Fibroblast of skin of scalp (primary cell): Measurements from ENCODE around the gene FAM24A.

Experiments
- DNase-seq: peaks from one replicate; pipeline ENCODE4 v3.0.0-alpha.2; 2013

The FAM24A gene

DNA sequence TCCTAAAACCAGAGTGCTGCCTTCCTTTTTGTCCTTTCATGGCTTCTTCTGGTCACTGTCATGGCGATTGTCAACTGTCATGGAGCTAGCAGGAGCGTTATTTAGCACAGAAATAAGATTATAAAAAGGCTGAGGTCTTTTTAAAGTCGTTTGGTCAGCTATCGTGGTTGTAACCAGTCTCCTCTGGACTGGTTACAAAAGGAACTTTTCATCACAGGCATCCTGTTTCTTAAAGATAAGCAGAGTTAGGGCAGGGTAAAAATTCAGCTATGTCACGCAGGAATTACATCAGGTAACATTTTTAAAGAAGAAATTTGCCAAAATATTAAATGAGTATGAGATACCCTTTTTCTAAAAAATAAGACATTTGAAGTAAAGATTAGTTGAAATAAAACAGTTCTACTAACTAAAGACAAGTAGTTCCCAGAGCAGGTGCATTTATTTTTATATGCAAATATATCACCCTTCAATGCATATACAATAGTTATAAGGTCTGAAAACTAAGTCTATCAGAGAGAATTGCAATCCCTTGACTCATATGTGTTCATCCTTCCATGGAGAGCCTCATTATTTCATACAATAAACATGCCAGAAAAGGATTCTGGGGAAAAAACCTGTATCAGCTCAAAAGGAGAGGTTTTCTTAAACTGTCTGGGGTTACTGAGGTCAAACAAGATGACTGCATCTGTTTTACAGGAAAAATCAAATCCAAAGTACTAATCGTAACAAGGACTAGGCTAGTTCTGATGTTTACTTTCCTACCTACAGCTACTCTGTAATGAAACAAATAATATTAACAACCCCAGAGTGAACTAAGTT is 20.9 kb downstream of the FAM24A start:
- DNase-seq, result no peak

DNA sequence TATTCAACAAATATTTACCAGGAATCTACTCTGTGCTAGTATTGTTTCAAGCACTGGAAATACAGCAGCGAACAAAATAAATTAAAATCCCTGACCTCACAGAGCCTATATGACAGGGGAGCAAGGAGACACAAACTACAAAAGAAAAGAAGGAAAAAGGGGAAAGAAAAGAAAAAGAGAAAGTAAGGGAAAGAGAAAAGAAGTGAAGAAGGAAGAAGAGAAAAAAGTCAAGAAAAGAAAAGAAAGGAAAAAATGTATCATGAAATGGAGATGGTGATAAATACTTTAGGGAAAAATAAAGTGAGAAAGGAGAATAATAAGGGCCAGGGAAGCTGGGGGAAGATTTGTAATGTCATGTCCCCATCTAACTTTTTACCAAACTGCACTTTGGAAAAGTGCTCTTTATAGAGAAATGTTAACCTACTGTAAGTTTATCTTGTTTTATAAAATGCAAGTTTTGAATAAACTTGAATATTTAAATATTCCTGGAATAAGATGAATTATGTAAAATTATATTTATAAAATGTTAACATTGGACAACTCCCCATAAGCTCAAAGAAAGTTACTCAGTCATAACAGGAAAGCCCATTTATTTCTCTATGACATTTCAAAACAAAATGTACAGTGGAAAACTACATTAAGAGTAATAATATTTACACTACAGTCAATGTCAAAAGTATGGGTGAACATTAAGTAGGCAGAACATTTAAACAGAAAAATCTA is 28.9 kb downstream of the FAM24A start:
- DNase-seq, result no peak

DNA sequence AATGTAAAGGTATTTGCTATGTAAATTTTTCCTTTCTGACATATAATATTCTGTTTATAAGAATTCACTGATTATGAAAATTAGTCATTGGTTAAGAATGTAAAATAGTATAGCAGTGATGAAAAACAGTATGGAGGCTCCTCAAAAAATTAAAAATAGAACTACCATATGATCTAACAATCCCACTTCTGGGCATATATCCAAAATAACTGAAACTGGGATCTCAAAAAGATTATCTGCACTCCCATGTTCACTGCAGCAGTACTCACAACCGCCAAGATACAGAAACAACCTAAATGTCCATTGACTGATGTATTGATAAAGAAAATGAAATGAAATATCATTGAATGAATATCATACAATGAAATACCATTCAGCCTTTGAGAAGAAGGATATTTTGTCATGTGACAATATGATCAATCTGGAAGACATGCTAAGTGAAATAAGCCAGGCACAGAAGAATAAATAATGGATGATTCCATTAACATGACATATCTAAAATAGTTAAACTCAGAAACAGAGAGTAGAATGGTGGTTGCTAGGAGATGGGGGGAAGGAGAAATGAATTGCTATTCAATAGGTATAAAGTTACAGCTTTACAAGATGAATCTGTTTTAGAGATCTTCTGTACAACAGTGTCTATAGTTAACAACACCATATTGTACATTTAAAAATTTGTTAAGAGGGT is 29.6 kb downstream of the FAM24A start:
- peak; percentile 90 for DNase-seq

DNA sequence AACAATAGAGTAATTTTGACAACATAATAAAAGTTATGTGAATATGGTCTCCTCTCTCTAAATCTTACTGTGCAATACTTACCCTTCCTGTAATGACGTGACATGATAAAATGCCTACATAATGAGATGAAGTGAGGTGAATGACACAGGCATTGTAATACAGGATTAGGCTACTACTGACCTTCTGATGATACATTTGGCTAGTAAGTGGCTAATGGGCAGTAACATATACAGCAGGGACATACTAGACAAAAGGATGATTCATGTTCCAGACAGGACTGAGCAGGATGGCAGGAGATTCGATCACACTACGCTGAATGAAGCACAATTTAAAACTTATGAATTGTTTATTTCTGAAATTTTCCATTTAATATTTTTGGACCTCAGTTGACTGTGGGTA is 38.9 kb downstream of the FAM24A start:
- DNase-seq, result no peak

DNA sequence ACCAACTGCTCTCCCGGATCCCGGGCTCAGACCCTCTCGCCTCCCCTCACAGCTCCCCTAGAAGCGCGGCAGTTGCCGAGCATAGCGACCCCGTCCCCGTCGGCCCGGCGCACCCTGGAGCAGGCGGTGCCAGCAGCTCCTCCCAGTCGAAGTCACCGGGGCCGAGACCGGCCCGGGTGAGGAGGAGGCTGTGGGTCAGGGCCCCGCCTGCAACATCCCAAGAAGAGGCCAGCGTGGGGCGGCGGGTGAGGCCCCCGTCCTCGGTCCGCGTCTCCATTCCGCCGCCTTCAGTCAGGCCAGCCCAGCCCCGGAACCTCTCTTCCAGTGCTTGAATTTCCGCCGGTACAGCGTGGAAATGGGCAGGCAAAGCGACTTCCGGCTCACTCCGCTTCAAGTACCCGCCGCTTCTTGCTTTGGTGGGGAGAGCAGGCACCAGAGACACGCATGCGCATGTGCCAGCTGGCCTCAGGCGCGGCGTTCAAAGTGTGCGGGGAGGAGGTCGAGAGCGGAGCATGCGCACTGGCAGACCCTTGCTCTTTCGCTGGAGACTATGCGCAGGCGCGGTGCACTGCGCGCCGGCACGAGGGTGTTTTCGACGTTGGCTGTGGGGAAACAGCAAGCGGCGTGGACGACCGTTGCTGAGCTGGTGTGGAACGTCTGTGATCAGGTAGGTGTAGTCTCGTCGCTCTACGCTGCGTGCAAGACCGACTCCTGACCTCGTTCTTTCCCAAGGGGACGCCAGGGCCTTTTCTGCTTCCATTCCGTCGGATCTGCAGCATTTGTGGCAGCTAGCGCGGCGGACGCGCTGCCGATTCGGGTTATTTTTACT is 43.7 kb downstream of the FAM24A start, which contains the start of gene C10orf88:
TSS of gene C10orf88 (minus strand) at position 326 of the 829 bp plus-strand sequence. CDS start at position 277, 49 bp downstream.
- DNase-seq, result peak; percentile 99

DNA sequence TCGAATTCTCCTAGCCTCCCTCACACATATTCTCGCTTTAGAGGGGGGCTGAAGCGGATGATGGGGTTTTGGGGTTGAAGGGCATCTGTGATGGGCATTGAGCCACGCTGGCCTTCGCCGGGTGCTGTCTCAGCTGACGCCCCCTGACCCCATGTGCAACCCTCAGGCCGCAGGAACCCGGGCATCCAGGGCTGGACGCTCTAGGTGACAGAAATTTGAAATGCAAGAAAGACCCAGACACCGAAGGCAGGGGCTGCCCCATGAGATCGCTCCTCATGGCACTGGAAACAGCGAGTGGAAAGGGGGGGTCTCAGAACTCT is 44.3 kb downstream of the FAM24A start:
- DNase-seq, result no peak

DNA sequence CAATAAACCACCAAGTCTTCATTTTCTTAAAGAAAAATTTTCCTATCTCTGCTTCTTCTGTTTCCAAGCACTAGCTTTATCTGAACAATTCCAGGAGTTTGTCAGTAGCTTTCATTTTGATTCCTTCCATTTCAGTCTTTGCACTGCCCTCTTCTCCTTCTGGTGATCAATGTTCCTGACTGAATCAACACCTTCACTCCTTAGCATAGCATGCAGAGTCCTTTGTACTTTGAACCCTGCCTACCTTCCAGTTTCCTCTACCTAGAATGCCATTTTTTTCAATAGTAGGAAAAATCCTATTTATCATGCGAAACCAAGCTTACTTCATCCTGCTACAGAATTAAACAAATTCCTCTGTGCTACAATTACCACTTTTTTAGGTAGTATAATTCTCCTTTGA is 45.5 kb downstream of the FAM24A start:
- DNase-seq, result no peak

DNA sequence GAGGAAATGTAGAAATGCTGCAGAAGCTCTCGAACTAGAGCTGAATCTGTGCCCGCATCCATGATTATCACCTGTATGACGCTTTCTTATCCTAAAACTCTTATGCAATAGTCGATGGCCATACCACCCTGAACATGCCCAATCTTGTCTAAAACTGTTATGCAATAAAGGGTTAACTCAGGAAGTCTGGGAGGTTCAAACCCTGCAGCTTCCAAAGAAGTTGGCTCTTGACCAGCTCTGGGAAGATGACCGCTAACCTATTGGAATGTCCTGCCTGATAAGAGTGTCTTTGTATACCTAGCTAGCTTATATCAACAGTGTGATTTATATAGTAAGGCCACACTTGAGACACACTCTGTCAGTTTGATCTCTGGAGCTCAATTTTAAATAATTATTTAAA is 47.1 kb downstream of the FAM24A start:
- no peak for DNase-seq

DNA sequence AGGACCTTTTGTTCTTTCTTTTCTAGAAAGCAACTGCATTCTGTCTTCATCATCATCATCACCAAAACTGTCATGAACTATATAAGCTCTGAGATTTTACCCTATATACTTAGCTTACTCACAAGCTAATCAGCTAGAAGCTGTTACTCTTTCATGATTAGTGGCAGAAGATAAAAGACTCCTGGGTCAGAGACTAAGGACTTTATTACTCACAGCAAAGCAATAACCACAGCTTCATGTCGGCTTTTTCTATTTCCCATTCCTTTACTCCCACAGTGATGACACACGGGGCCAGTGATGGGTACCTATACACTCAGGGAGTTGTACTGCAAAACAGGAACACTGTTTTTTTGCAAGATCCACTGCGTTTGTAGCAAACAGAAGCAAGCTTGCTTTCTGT is 52.0 kb downstream of the FAM24A start:
- DNase-seq, result no peak
